CD14-positive monocyte (primary cell): ENCODE measurements around the gene ADAMTS17. TPM values are rescaled to one million over a fixed set of nuclear protein-coding genes. Genes with fewer than 3 reads are reported as not detected.

Experiments used
- DNase-seq, 3 donors: peaks; one replicate each; pipeline ENCODE4 v3.0.0-alpha.2; 2011 to 2022
- H2AFZ ChIP-seq: 2 replicates; pipeline ENCODE4 v1.6.0; 2012; ENCODE audit warnings: mild to moderate bottlenecking, low read depth, low read length, inconsistent platforms; ENCODE audit not compliant: insufficient read depth, poor library complexity, severe bottlenecking
- H3K27ac ChIP-seq, 2 donors: 1 replicate in 1 of 2; 2 replicates in 1 of 2; pipeline ENCODE4 v1.5.1; 2012 to 2013; ENCODE audit warnings: low read length in 2 of 2, control low read depth in 1 of 2, inconsistent platforms in 1 of 2, low read depth in 1 of 2, mild to moderate bottlenecking in 1 of 2
- H3K27me3 ChIP-seq, 2 donors: one replicate each; pipeline versions ENCODE4 v1.6.0 to v1.6.1; 2011 to 2013; ENCODE audit warnings: low read length in 2 of 2; ENCODE audit not compliant: control insufficient read depth in 2 of 2, insufficient read depth in 2 of 2
- H3K36me3 ChIP-seq, 2 donors: replicated peaks in 1 of 2; 1 replicate in 1 of 2; 2 replicates in 1 of 2; pipeline versions ENCODE4 v1.5.1 to v1.6.1; 2012 to 2013; ENCODE audit warnings: low read length in 2 of 2, control low read depth in 1 of 2, inconsistent platforms in 1 of 2, mild to moderate bottlenecking in 1 of 2; ENCODE audit not compliant: insufficient read depth in 2 of 2, control insufficient read depth in 1 of 2
- H3K4me1 ChIP-seq, 2 donors: 1 replicate in 1 of 2; 2 replicates in 1 of 2; pipeline versions ENCODE4 v1.5.1 to v1.6.1; 2012 to 2013; ENCODE audit warnings: low read length in 2 of 2, control low read depth in 1 of 2, inconsistent platforms in 1 of 2, mild to moderate bottlenecking in 1 of 2, moderate library complexity in 1 of 2; ENCODE audit not compliant: insufficient read depth in 2 of 2, control insufficient read depth in 1 of 2
- H3K4me2 ChIP-seq: replicated peaks from 2 replicates; pipeline ENCODE3; 2012; ENCODE audit warnings: low read length, moderate library complexity, mild to moderate bottlenecking; ENCODE audit not compliant: poor library complexity, severe bottlenecking; ENCODE audit errors: extremely low read depth
- H3K4me3 ChIP-seq, 3 experiments: fragments of 200-600 bp in 1 of 3; sonication (generic) in 1 of 3; replicated peaks in 1 of 3; 1 replicate in 2 of 3; 2 replicates in 1 of 3; pipeline ENCODE4 v1.5.1; 2011 to 2013; ENCODE audit warnings: low read length in 3 of 3, mild to moderate bottlenecking in 3 of 3, control low read depth in 2 of 3, low read depth in 2 of 3, inconsistent platforms in 1 of 3, moderate library complexity in 1 of 3
- H3K79me2 ChIP-seq: 2 replicates; pipeline ENCODE4 v1.6.0; 2012; ENCODE audit warnings: mild to moderate bottlenecking, control low read depth, inconsistent platforms, low read length, moderate library complexity; ENCODE audit not compliant: insufficient read depth
- H3K9ac ChIP-seq: 2 replicates; pipeline ENCODE4 v1.6.0; 2017; ENCODE audit warnings: low read length, mild to moderate bottlenecking; ENCODE audit not compliant: insufficient read depth, poor library complexity, severe bottlenecking
- H3K9me3 ChIP-seq, 2 donors: replicated peaks in 1 of 2; 1 replicate in 1 of 2; 2 replicates in 1 of 2; pipeline versions ENCODE4 v1.5.1 to v1.6.1; 2012 to 2013; ENCODE audit warnings: low read length in 2 of 2, control low read depth in 1 of 2; ENCODE audit not compliant: control insufficient read depth in 1 of 2, insufficient read depth in 1 of 2
- H4K20me1 ChIP-seq: 2 replicates; pipeline ENCODE4 v1.6.0; 2012; ENCODE audit warnings: mild to moderate bottlenecking, low read length, control low read depth, moderate library complexity; ENCODE audit not compliant: insufficient read depth
- H3K27ac Mint-ChIP-seq, 7 donors: one replicate each; pipeline ENCODE4 v1.8.0; 2020; ENCODE audit warnings: mild to moderate bottlenecking in 7 of 7, mixed read lengths in 7 of 7, moderate library complexity in 6 of 7, inconsistent platforms in 2 of 7
- H3K27me3 Mint-ChIP-seq, 3 donors: one replicate each; pipeline ENCODE4 v1.8.0; 2021 to 2022; ENCODE audit warnings: low read depth in 3 of 3, mild to moderate bottlenecking in 3 of 3, mixed read lengths in 3 of 3, moderate library complexity in 3 of 3, inconsistent platforms in 1 of 3
- H3K36me3 Mint-ChIP-seq, 2 donors: one replicate each; pipeline ENCODE4 v1.8.0; 2020; ENCODE audit warnings: mixed read lengths in 2 of 2, inconsistent platforms in 1 of 2, mild to moderate bottlenecking in 1 of 2
- H3K4me1 Mint-ChIP-seq: one replicate; pipeline ENCODE4 v1.8.0; 2020; ENCODE audit warnings: mild to moderate bottlenecking, mixed read lengths
- H3K4me3 Mint-ChIP-seq, 2 donors: one replicate each; pipeline ENCODE4 v1.8.0; 2020; ENCODE audit warnings: mild to moderate bottlenecking in 2 of 2, mixed read lengths in 2 of 2, moderate library complexity in 1 of 2
- H3K9me3 Mint-ChIP-seq, 7 donors: one replicate each; pipeline ENCODE4 v1.8.0; 2020 to 2022; ENCODE audit warnings: mixed read lengths in 7 of 7, mild to moderate bottlenecking in 6 of 7, moderate library complexity in 6 of 7, inconsistent platforms in 2 of 7
- WGBS: methylation state at CpG from one replicate; pipeline ENCODE4 v1.1.5; 2013; ENCODE audit warnings: missing lambda C conversion rate; ENCODE audit not compliant: insufficient coverage; 5-methylcytosine and 5-hydroxymethylcytosine counted together
- intact Hi-C, 2 donors: fragments of 100-400 bp; cut with micrococcal nuclease; formaldehyde crosslinking; loops; one replicate each; pipeline versions ENCODE4 v1.15.0 to v1.15.1; 2023
- polyA plus RNA-seq, 3 donors: library from polyadenylated mRNA; depleted of rRNA in 1 of 3; unstranded in 2 of 3; stranded (reverse) in 1 of 3; fragments of 300-500 nt in 2 of 3; fragments of >200 nt in 1 of 3; fragmentation: Illumina TruSeq in 2 of 3; gene quantifications; 1 replicate in 2 of 3; 2 replicates in 1 of 3; pipeline ENCODE4 v1.2.3, GENCODE V29; 2012 to 2021
- TF ChIP-seq, protein P1 (sequence below): fragments of 200-600 bp; IDR thresholded peaks from one replicate; pipeline ENCODE4 v1.8.0; 2022; ENCODE audit warnings: antibody characterized with exemption, mild to moderate bottlenecking

ADAMTS17 gene
- polyA plus RNA-seq, 3 donors = 0.03 to 0.25 TPM; not detected in 1

DNA sequence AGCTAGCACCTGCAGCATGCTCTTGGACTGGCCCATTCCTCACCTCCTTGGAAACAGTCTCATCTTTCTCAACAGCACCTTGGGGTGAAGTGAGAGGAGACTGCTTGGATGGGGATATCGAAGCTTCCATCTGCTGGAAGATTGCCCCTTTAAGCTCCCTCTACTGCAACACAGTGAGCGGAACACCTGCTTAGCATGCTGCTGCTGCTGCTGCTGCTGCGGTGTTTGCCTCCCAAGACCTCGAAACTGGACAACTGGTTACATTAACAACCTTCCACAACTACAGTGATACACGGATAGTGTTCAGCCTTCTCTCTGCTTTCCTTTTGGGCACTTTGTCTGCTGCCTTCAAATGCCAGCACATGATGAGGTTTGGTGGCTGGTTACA lies 354.7 kb downstream of the ADAMTS17 start:
- Histone ChIP-seq H3K27ac (no peak overlapping the region), H3K4me2 (no peak overlapping the region), H3K4me1 (no peaks in the 10 kb centered on the region), H3K4me3 (no peak overlapping the region), H3K79me2 (no peaks in the 10 kb centered on the region), H2AFZ (no peak overlapping the region), H4K20me1 (no peaks in the 10 kb centered on the region), H3K36me3 (no peaks in the 10 kb centered on the region), H3K27me3 (peaks cover 5 to 25% of the 10 kb centered on the region in 2 donors), H3K9ac (no peak overlapping the region), H3K9me3 (peaks cover 0 to 5% of the 10 kb centered on the region in 2 donors)
- TF ChIP-seq, protein P1, sequence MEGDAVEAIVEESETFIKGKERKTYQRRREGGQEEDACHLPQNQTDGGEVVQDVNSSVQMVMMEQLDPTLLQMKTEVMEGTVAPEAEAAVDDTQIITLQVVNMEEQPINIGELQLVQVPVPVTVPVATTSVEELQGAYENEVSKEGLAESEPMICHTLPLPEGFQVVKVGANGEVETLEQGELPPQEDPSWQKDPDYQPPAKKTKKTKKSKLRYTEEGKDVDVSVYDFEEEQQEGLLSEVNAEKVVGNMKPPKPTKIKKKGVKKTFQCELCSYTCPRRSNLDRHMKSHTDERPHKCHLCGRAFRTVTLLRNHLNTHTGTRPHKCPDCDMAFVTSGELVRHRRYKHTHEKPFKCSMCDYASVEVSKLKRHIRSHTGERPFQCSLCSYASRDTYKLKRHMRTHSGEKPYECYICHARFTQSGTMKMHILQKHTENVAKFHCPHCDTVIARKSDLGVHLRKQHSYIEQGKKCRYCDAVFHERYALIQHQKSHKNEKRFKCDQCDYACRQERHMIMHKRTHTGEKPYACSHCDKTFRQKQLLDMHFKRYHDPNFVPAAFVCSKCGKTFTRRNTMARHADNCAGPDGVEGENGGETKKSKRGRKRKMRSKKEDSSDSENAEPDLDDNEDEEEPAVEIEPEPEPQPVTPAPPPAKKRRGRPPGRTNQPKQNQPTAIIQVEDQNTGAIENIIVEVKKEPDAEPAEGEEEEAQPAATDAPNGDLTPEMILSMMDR = no peak
- Mint-ChIP-seq H3K4me3 (peak overlapping the region in 1 of 2 donors; percentile 13), H3K9me3 (peaks cover 3 to 17% (median 7%) of the 10 kb centered on the region in 7 donors), H3K36me3 (no peaks in the 10 kb centered on the region), H3K4me1 (no peaks in the 10 kb centered on the region), H3K27ac (no peak overlapping the region), H3K27me3 (peaks cover 22 to 30% (median 25%) of the 10 kb centered on the region in 3 donors)
- DNase-seq = no peak
- intact Hi-C loops = no loop called here
- WGBS = 94% methylated on average over 3 of the region's 5 CpGs

DNA sequence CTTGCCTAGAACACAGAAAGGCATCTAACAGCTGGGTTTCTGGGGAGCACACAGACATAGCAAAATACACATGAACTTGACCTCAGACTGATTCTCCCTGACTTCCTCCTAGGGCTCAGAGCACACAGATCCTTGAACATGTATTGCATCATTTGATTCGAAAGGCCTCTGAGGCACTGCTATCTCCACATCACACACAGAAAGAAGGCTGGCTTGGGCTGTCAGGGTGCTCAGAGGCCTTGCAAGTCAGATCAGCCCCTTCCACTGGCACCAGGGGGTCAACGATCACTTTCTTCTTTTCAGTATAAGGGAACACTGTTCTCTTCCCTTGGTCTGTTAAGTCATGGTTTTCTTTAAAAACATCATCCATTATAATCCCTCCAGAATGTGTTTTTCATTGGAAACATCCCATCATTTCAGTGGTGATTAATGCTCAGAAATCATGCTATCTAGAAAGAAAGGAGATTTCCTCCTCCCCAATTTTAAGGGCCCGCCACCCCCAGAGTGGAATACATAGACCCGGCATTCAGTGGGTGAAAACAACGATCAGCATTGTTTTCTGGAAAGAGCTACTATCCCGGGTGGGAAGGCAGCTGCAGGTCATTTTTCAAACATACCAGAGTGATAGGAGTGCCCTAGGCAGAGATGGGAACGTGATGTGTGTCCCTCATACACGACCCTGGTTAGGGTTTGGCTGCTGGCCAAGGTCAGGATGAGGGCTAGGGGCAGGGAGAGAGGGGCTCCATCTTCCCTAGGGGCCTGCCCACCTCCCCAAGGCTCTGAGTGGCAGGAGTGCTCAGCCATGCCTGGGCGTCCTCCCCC lies 355.3 kb downstream of the ADAMTS17 start:
- no peaks in the 10 kb centered on the region for H3K4me1 Mint-ChIP-seq
- Histone ChIP-seq H3K36me3 (no peaks in the 10 kb centered on the region), H3K27me3 (peaks cover 5 to 29% of the 10 kb centered on the region in 2 donors), H4K20me1 (no peaks in the 10 kb centered on the region), H3K4me3 (no peak overlapping the region), H3K4me2 (no peak overlapping the region), H3K9me3 (peaks cover 0 to 5% of the 10 kb centered on the region in 2 donors), H3K4me1 (no peaks in the 10 kb centered on the region), H2AFZ (no peak overlapping the region), H3K9ac (no peak overlapping the region), H3K27ac (no peak overlapping the region), H3K79me2 (no peaks in the 10 kb centered on the region)
- no peak for DNase-seq
- H3K9me3 Mint-ChIP-seq = peaks cover 3 to 17% (median 7%) of the 10 kb centered on the region in 7 donors
- H3K36me3 Mint-ChIP-seq = no peaks in the 10 kb centered on the region
- H3K27me3 Mint-ChIP-seq = peaks cover 25 to 33% (median 26%) of the 10 kb centered on the region in 3 donors
- no peak overlapping the region for H3K27ac Mint-ChIP-seq
- TF ChIP-seq, protein P1 = no peak
- no peak overlapping the region for H3K4me3 Mint-ChIP-seq
- WGBS = 51% methylated on average over 5 of the region's 9 CpGs
- intact Hi-C loops = no loop called here
